Heart left ventricle (tissue), 13 donors: Measurements from ENCODE around the gene DAD1.

Experiments
- POLR2A ChIP-seq, 2 donors: fragments of 450-650 bp; IDR thresholded peaks; one replicate each; pipeline ENCODE4 v1.6.1; 2017; ENCODE audit warnings: antibody characterized with exemption in 2 of 2, mild to moderate bottlenecking in 2 of 2, moderate library complexity in 2 of 2
- TF ChIP-seq, protein P1 (sequence below), 12 donors: fragments of 200-600 bp; sonication (generic) in 4 of 12; IDR thresholded peaks; one replicate each; pipeline versions ENCODE4 v1.5.0 to v1.8.0; 2018 to 2022; ENCODE audit warnings: antibody characterized with exemption in 12 of 12, mild to moderate bottlenecking in 5 of 12
- donor health status: ischemic (EF 13 %, LVEDD 7.1; RV severe dilation, severe dysfunction).
- donor health status: DM: no; HTN: yes; CAD: no.
- donor health status: DM: no; HTN: no; CAD: no.
- donor health status: ischemic (EF 25% LVEDD 6.9; RV normal size, moderate dysfunction).
- donor health status: ischemic (EF 25% LVEDD 5.7; RV mildly dilated, moderate dysfunction).
- donor health status: ischemic (EF 35%, LVEDD 5.7; RV mildly dilated, moderate dysfunction).
- donor health status: nonischemic (EF 11% LVEDD 7.7; RV severe dilation, severe dysfunction).
- donor health status: DM: yes; HTN: yes; CAD: no.
- donor health status: PGD.
- donor health status: ischemic (EF 29% LVEDD 5.4; RV normal size, mild dysfunction).
- donor health status: nonischemic (EF 23%, LVEDD 6.1; RV moderate dilation, normal function).

DNA sequence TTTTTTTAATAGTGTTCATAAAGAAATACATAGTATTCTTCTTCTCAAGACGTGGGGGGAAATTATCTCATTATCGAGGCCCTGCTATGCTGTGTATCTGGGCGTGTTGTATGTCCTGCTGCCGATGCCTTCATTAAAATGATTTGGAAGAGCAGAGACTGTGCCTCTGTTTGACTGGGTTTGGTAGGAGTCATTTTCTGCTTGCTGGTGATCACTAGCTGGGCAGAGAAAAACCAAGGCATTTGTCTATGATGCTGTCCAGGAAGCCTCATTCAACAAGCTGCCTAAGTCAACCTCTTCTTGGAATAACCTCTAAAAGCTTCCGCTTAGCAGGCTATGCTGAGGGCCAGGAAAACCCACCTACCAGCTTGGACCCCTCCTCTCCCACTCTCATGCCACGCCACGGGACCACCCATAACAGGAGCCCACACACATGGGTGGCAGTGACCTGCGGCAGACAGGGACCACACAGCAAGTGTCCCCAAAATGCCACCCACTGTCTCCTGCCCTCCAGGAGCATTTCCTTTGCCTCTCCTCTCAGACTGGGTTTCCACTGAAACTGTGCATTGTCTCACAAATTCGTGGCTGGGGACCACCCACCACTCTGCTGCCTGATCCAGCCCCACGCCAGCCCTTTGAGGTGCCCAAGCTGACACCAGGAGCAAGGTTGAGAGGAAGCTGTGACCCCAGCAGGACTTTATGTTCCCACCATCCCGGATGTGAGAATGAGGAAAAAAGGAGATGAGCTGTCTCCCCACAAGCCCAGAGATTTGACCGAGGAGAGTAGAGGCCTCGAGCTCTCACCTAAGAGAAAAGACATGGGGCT lies 36.8 kb downstream of the DAD1 start:
- no peak for TF ChIP-seq POLR2A (IDR thresholded peaks at IDR 0.05)
- TF ChIP-seq, protein P1, sequence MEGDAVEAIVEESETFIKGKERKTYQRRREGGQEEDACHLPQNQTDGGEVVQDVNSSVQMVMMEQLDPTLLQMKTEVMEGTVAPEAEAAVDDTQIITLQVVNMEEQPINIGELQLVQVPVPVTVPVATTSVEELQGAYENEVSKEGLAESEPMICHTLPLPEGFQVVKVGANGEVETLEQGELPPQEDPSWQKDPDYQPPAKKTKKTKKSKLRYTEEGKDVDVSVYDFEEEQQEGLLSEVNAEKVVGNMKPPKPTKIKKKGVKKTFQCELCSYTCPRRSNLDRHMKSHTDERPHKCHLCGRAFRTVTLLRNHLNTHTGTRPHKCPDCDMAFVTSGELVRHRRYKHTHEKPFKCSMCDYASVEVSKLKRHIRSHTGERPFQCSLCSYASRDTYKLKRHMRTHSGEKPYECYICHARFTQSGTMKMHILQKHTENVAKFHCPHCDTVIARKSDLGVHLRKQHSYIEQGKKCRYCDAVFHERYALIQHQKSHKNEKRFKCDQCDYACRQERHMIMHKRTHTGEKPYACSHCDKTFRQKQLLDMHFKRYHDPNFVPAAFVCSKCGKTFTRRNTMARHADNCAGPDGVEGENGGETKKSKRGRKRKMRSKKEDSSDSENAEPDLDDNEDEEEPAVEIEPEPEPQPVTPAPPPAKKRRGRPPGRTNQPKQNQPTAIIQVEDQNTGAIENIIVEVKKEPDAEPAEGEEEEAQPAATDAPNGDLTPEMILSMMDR (IDR thresholded peaks at IDR 0.05) = no peak
